ENCODE data around the gene LACTB.
A peak's percentile ranks its signal among the peaks of the same experiment; 100 is the strongest.

LACTB gene

DNA sequence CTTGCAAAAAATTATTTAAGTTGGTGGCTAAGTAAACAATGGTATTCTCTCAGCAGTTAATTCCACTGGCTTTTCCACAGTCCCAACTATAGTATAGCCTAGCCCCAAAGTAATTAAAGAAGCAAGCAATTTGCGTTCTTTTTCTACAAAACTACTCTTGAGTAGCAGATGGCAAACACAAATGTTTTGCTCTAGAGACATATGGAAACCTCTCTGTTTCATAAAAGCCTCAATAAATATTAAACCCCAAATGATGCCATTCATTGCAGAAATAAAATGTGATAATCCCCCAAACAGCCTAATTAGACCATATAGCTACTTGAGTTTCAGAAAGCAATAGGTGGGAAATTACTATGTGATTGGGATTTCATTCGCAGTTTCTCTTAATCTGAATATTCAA, 59.1 kb downstream of the LACTB start:
- H3K4me2 ChIP-seq (ENCODE audit: insufficient read depth, low read length, poor library complexity, severe bottlenecking) = no peak overlapping the region
- no peak for DNase-seq (ENCODE audit: low spot score)
- no peak overlapping the region for H2BK5ac ChIP-seq (ENCODE audit: low read length)
- no peaks in the 10 kb centered on the region for H3K9me3 ChIP-seq (replicated peaks in 1 of 2; ENCODE audit: control insufficient read depth in 2 of 2, insufficient read depth in 1 of 2, low read depth in 1 of 2, low read length in 2 of 2)
- H3K18ac ChIP-seq (ENCODE audit: low read length) = no peak overlapping the region
- H3K27me3 ChIP-seq (ENCODE audit: control insufficient read depth in 3 of 3, insufficient read depth in 3 of 3, low read depth in 1 of 3, low read length in 3 of 3) = no peaks in the 10 kb centered on the region
- H3K27ac ChIP-seq (replicated peaks; ENCODE audit: low read length) = no peak overlapping the region
- WGBS, 2 donors (ENCODE audit: extremely low coverage in 2 of 2, insufficient read length in 2 of 2, insufficient replicate concordance in 1 of 2) = no CpG with 5 or more reads among the region's 2 CpGs
- H3K79me1 ChIP-seq (ENCODE audit: low read depth, low read length) = no peaks in the 10 kb centered on the region
- no peak overlapping the region for H2BK12ac ChIP-seq (ENCODE audit: low read length)
- no peak overlapping the region for H3K4ac ChIP-seq (ENCODE audit: low read length)
- H2BK15ac ChIP-seq (ENCODE audit: low read length) = no peak overlapping the region
- no peak overlapping the region for H4K8ac ChIP-seq (ENCODE audit: low read depth, low read length)
- H3K23ac ChIP-seq (ENCODE audit: low read depth, low read length, poor library complexity) = no peak overlapping the region
- no peak overlapping the region for H2AK5ac ChIP-seq (ENCODE audit: low read depth, low read length)
- H3K36me3 ChIP-seq (replicated peaks in 1 of 2; ENCODE audit: control insufficient read depth in 2 of 2, insufficient read depth in 2 of 2, low read length in 2 of 2) = no peaks in the 10 kb centered on the region
- no peak overlapping the region for H3K9ac ChIP-seq (ENCODE audit: low read depth, low read length, poor library complexity)
- H2BK120ac ChIP-seq (ENCODE audit: low read depth, low read length) = no peak overlapping the region
- H3K14ac ChIP-seq (ENCODE audit: low read length) = no peak overlapping the region
- H3K4me1 ChIP-seq (ENCODE audit: control insufficient read depth in 2 of 2, insufficient read depth in 1 of 2, low read depth in 1 of 2, low read length in 2 of 2) = peaks cover 0 to 9% of the 10 kb centered on the region in 2 donors
- H3K4me3 ChIP-seq (ENCODE audit: low read length in 2 of 2) = no peak overlapping the region
- H4K91ac ChIP-seq (ENCODE audit: low read depth, low read length, poor library complexity) = no peak overlapping the region
- H2AFZ ChIP-seq (ENCODE audit: low read length) = no peak overlapping the region

DNA sequence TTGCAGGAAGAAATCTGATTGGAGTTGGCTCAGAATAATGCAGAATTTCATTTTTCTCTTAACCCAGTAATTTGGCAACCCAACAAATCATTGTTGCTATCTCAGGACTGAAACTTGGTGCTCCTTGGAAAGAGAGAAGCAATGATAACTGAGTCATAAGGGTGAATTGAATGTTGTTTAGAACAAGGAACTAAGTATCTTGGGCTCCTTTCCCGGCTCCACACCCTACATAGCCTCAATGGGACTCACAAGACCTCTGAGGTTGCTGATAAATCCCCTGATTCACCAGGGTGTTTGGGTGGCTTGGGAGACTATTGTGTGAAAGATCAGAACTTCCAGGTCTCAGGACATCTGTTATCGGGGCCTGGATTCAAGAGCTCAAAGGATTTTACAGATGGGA, 60.0 kb downstream of the LACTB start:
- no peak overlapping the region for H3K4ac ChIP-seq (ENCODE audit: low read length)
- H4K91ac ChIP-seq (ENCODE audit: low read depth, low read length, poor library complexity) = no peak overlapping the region
- no peak overlapping the region for H2BK12ac ChIP-seq (ENCODE audit: low read length)
- no peak overlapping the region for H3K4me3 ChIP-seq (ENCODE audit: low read length in 2 of 2)
- no peak overlapping the region for H2BK5ac ChIP-seq (ENCODE audit: low read length)
- H3K27me3 ChIP-seq (ENCODE audit: control insufficient read depth in 3 of 3, insufficient read depth in 3 of 3, low read depth in 1 of 3, low read length in 3 of 3) = no peaks in the 10 kb centered on the region
- H2AK5ac ChIP-seq (ENCODE audit: low read depth, low read length) = no peak overlapping the region
- peaks cover 0 to 9% of the 10 kb centered on the region in 2 donors for H3K4me1 ChIP-seq (ENCODE audit: control insufficient read depth in 2 of 2, insufficient read depth in 1 of 2, low read depth in 1 of 2, low read length in 2 of 2)
- WGBS, 2 donors (ENCODE audit: extremely low coverage in 2 of 2, insufficient read length in 2 of 2, insufficient replicate concordance in 1 of 2) = no CpG with 5 or more reads among the region's 2 CpGs
- H2BK15ac ChIP-seq (ENCODE audit: low read length) = no peak overlapping the region
- no peaks in the 10 kb centered on the region for H3K9me3 ChIP-seq (replicated peaks in 1 of 2; ENCODE audit: control insufficient read depth in 2 of 2, insufficient read depth in 1 of 2, low read depth in 1 of 2, low read length in 2 of 2)
- H3K23ac ChIP-seq (ENCODE audit: low read depth, low read length, poor library complexity) = no peak overlapping the region
- no peak overlapping the region for H3K4me2 ChIP-seq (ENCODE audit: insufficient read depth, low read length, poor library complexity, severe bottlenecking)
- no peak overlapping the region for H4K8ac ChIP-seq (ENCODE audit: low read depth, low read length)
- no peak overlapping the region for H2AFZ ChIP-seq (ENCODE audit: low read length)
- H3K79me1 ChIP-seq (ENCODE audit: low read depth, low read length) = no peaks in the 10 kb centered on the region
- no peak overlapping the region for H3K18ac ChIP-seq (ENCODE audit: low read length)
- no peak overlapping the region for H3K14ac ChIP-seq (ENCODE audit: low read length)
- no peak overlapping the region for H3K27ac ChIP-seq (replicated peaks; ENCODE audit: low read length)
- H2BK120ac ChIP-seq (ENCODE audit: low read depth, low read length) = no peak overlapping the region
- H3K36me3 ChIP-seq (replicated peaks in 1 of 2; ENCODE audit: control insufficient read depth in 2 of 2, insufficient read depth in 2 of 2, low read length in 2 of 2) = no peaks in the 10 kb centered on the region
- H3K9ac ChIP-seq (ENCODE audit: low read depth, low read length, poor library complexity) = no peak overlapping the region
- no peak for DNase-seq (ENCODE audit: low spot score)

DNA sequence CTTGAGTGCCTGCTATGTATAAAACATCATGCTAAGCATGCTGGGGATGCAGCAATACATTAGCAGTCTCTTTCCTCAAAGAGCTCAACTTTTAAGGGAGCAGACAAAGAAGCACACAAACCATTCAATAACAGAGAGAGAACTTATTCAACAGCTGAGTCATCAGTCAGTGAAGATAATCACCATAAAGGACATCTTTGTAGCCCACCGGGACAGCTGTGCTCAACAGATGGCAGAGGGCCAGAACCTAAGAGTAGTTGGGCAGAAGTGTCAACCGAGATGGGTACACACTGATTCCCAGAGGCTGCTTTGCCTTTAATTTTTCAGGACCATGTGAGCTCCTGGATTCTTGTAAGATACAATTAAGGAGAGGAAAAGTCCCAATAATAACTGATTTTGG, 63.5 kb downstream of the LACTB start:
- WGBS, 2 donors (ENCODE audit: extremely low coverage in 2 of 2, insufficient read length in 2 of 2, insufficient replicate concordance in 1 of 2) = no CpG with 5 or more reads among the region's 2 CpGs
- Histone ChIP-seq H2AK5ac (ENCODE audit: low read depth, low read length) (no peak overlapping the region), H3K18ac (ENCODE audit: low read length) (no peak overlapping the region), H2BK15ac (ENCODE audit: low read length) (no peak overlapping the region), H3K14ac (ENCODE audit: low read length) (no peak overlapping the region), H3K79me1 (ENCODE audit: low read depth, low read length) (no peaks in the 10 kb centered on the region), H2AFZ (ENCODE audit: low read length) (peak overlapping the region; percentile 1), H3K4ac (ENCODE audit: low read length) (no peak overlapping the region), H3K23ac (ENCODE audit: low read depth, low read length, poor library complexity) (no peak overlapping the region), H3K9ac (ENCODE audit: low read depth, low read length, poor library complexity) (no peak overlapping the region), H2BK12ac (ENCODE audit: low read length) (no peak overlapping the region), H4K8ac (ENCODE audit: low read depth, low read length) (no peak overlapping the region), H2BK120ac (ENCODE audit: low read depth, low read length) (no peak overlapping the region), H3K27ac (replicated peaks; ENCODE audit: low read length) (no peak overlapping the region), H3K4me3 (ENCODE audit: low read length in 2 of 2) (no peak overlapping the region), H3K9me3 (replicated peaks in 1 of 2; ENCODE audit: control insufficient read depth in 2 of 2, insufficient read depth in 1 of 2, low read depth in 1 of 2, low read length in 2 of 2) (no peaks in the 10 kb centered on the region), H3K27me3 (ENCODE audit: control insufficient read depth in 3 of 3, insufficient read depth in 3 of 3, low read depth in 1 of 3, low read length in 3 of 3) (no peaks in the 10 kb centered on the region), H3K4me1 (ENCODE audit: control insufficient read depth in 2 of 2, insufficient read depth in 1 of 2, low read depth in 1 of 2, low read length in 2 of 2) (peaks cover 3 to 14% of the 10 kb centered on the region in 2 donors), H2BK5ac (ENCODE audit: low read length) (no peak overlapping the region), H4K91ac (ENCODE audit: low read depth, low read length, poor library complexity) (no peak overlapping the region), H3K4me2 (ENCODE audit: insufficient read depth, low read length, poor library complexity, severe bottlenecking) (no peak overlapping the region), H3K36me3 (replicated peaks in 1 of 2; ENCODE audit: control insufficient read depth in 2 of 2, insufficient read depth in 2 of 2, low read length in 2 of 2) (no peaks in the 10 kb centered on the region)
- DNase-seq (ENCODE audit: low spot score) = no peak

DNA sequence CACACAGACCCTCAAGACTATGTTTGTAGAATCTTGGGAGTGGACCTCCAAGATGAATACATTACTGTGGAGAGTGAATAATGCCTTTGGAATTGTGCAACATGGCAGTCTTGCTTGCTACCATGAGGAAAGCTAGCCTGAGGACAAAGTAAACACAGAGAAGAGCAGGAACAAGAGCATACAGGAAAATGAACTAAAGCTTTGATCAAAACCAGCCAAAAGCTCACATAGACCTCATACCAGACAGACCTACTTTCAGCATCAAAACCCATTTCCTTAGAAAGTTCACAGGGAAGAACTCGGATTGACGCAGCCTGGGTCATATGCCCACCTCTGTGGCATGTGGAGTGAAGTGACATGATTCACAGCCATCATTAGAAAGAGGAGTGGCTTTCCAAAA, 64.4 kb downstream of the LACTB start:
- H4K8ac ChIP-seq (ENCODE audit: low read depth, low read length) = no peak overlapping the region
- no peak overlapping the region for H3K9ac ChIP-seq (ENCODE audit: low read depth, low read length, poor library complexity)
- H2AK5ac ChIP-seq (ENCODE audit: low read depth, low read length) = no peak overlapping the region
- no peak overlapping the region for H2BK12ac ChIP-seq (ENCODE audit: low read length)
- no peak overlapping the region for H3K27ac ChIP-seq (replicated peaks; ENCODE audit: low read length)
- no peak overlapping the region for H3K23ac ChIP-seq (ENCODE audit: low read depth, low read length, poor library complexity)
- H2BK5ac ChIP-seq (ENCODE audit: low read length) = no peak overlapping the region
- no peak overlapping the region for H3K14ac ChIP-seq (ENCODE audit: low read length)
- H3K27me3 ChIP-seq (ENCODE audit: control insufficient read depth in 3 of 3, insufficient read depth in 3 of 3, low read depth in 1 of 3, low read length in 3 of 3) = no peaks in the 10 kb centered on the region
- no peak overlapping the region for H2BK120ac ChIP-seq (ENCODE audit: low read depth, low read length)
- no peaks in the 10 kb centered on the region for H3K79me1 ChIP-seq (ENCODE audit: low read depth, low read length)
- no CpG with 5 or more reads among the region's 2 CpGs for WGBS, 2 donors (ENCODE audit: extremely low coverage in 2 of 2, insufficient read length in 2 of 2, insufficient replicate concordance in 1 of 2)
- H3K36me3 ChIP-seq (replicated peaks in 1 of 2; ENCODE audit: control insufficient read depth in 2 of 2, insufficient read depth in 2 of 2, low read length in 2 of 2) = no peaks in the 10 kb centered on the region
- no peak overlapping the region for H3K18ac ChIP-seq (ENCODE audit: low read length)
- H4K91ac ChIP-seq (ENCODE audit: low read depth, low read length, poor library complexity) = no peak overlapping the region
- H3K4me2 ChIP-seq (ENCODE audit: insufficient read depth, low read length, poor library complexity, severe bottlenecking) = no peak overlapping the region
- no peak overlapping the region for H2BK15ac ChIP-seq (ENCODE audit: low read length)
- no peaks in the 10 kb centered on the region for H3K9me3 ChIP-seq (replicated peaks in 1 of 2; ENCODE audit: control insufficient read depth in 2 of 2, insufficient read depth in 1 of 2, low read depth in 1 of 2, low read length in 2 of 2)
- no peak overlapping the region for H3K4ac ChIP-seq (ENCODE audit: low read length)
- no peak for DNase-seq (ENCODE audit: low spot score)
- no peak overlapping the region for H3K4me3 ChIP-seq (ENCODE audit: low read length in 2 of 2)
- peaks cover 3 to 16% of the 10 kb centered on the region in 2 donors for H3K4me1 ChIP-seq (ENCODE audit: control insufficient read depth in 2 of 2, insufficient read depth in 1 of 2, low read depth in 1 of 2, low read length in 2 of 2)
- peak overlapping the region; percentile 19 for H2AFZ ChIP-seq (ENCODE audit: low read length)

Data from neuronal stem cell (in vitro differentiated cells).